ENCODE results near the gene TNFRSF8.

DNA sequence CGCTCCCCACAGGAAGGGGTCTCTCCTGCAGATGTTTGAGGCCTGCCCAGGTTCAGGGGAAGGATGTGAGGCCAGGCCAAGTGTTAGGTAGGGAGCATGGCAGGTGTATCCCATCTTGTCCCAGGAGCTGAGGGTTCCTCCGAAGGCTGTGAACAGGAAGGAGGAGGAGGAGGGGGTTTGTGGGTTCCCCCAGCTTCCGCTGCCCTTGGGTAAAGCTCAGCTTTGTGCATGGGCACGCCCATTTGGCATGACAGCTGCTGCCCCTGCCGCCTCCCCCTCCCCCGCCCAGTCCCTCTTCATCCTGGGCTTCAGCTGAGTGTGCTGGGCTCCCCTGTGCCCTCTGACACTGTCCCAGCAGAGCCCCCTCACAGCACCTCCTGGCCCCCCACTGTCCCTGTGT, 25.5 kb downstream of the TNFRSF8 start:
- TF ChIP-seq CTCF (IDR thresholded peaks at IDR 0.05) (no peak), POLR2A (IDR thresholded peaks at IDR 0.05) (no peak)
